ENCODE data around the gene SLC37A1. TPM values are rescaled to one million over a fixed set of nuclear protein-coding genes. Genes with fewer than 3 reads are reported as not detected.

SLC37A1 gene
- total RNA-seq, 6 experiments from 2014 or later: not detected

GRCh38 chr21:42507418-42507817 lies 6.2 kb upstream of the SLC37A1 start:
- Mint-ChIP-seq H3K9me3 (no peaks in the 10 kb centered on the region), H3K27me3 (ENCODE audit: insufficient read depth) (peaks cover 10% of the 10 kb centered on the region), H3K4me3 (no peak overlapping the region), H3K4me1 (ENCODE audit: low read depth) (no peaks in the 10 kb centered on the region), H3K27ac (no peak overlapping the region), H3K36me3 (ENCODE audit: low read depth) (no peaks in the 10 kb centered on the region)
- TF ChIP-seq CTCF (IDR thresholded peaks at IDR 0.05): no peak
- no peak for DNase-seq

- no peaks in the 10 kb centered on the region for H3K9me3 Mint-ChIP-seq
- no peak overlapping the region for H3K27ac Mint-ChIP-seq
- no peak for TF ChIP-seq CTCF (IDR thresholded peaks at IDR 0.05)
These were observed 5.3 kb upstream of the SLC37A1 start for GRCh38 chr21:42508371-42508770.

GRCh38 chr21:42509244-42509643 lies 4.4 kb upstream of the SLC37A1 start:
- Mint-ChIP-seq H3K4me1 (ENCODE audit: low read depth) (no peaks in the 10 kb centered on the region), H3K9me3 (no peaks in the 10 kb centered on the region), H3K27ac (no peak overlapping the region), H3K27me3 (ENCODE audit: insufficient read depth) (peaks cover 18% of the 10 kb centered on the region), H3K4me3 (no peak overlapping the region), H3K36me3 (ENCODE audit: low read depth) (no peaks in the 10 kb centered on the region)
- DNase-seq: no peak
- TF ChIP-seq CTCF (IDR thresholded peaks at IDR 0.05): no peak

More at GRCh38 chr21:42508371-42508770, 5.3 kb upstream of the SLC37A1 start:
- no peak overlapping the region for H3K4me3 Mint-ChIP-seq
- no peaks in the 10 kb centered on the region for H3K4me1 Mint-ChIP-seq (ENCODE audit: low read depth)
- no peak for DNase-seq
- H3K27me3 Mint-ChIP-seq (ENCODE audit: insufficient read depth): peaks cover 18% of the 10 kb centered on the region
- H3K36me3 Mint-ChIP-seq (ENCODE audit: low read depth): no peaks in the 10 kb centered on the region

DNA sequence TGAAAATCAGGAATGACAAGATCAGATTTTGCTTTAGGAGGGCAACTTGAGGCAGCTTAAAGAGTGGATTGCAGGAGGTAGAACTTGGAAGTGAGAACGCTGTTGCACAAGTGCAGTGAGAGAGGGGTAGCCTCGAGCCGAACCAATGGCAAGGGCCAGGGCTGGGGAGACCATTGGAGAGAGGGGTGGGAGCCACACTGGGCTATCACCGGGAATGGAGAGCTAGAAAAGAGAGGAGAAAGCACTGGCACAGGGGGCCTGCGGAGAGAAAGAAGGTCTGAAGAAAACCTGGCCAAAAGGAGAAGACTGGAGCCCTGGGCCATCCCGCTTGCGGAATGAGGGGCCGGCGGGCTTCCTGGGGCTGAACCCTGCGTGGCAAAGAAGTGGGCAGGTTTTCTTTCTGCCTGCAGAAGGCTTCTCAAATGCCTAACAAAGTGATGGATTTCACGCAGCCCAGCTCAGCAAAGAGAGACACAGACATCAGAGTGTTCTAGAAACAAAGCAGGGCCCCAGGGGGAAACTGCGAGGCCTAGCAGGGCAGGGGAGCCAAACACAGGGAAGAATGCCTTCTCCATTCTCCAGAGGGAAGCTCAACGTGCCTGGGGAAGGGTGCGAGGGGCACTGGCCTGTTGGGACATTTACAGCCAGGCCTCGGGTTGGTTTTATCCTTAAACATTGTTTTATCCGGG lies 1.2 kb upstream of the SLC37A1 start:
- Mint-ChIP-seq H3K27me3 (ENCODE audit: insufficient read depth) (peaks cover 24% of the 10 kb centered on the region), H3K4me1 (ENCODE audit: low read depth) (no peaks in the 10 kb centered on the region), H3K36me3 (ENCODE audit: low read depth) (no peaks in the 10 kb centered on the region), H3K27ac (no peak overlapping the region), H3K9me3 (no peaks in the 10 kb centered on the region), H3K4me3 (no peak overlapping the region; the same call in 1 of the 2 replicates)
- TF ChIP-seq CTCF (IDR thresholded peaks at IDR 0.05): no peak
- no peak for DNase-seq

- DNase-seq: no peak
- Mint-ChIP-seq H3K4me3 (no peak overlapping the region; the same call in 1 of the 2 replicates), H3K27ac (no peak overlapping the region), H3K36me3 (ENCODE audit: low read depth) (no peaks in the 10 kb centered on the region), H3K4me1 (ENCODE audit: low read depth) (no peaks in the 10 kb centered on the region; the same call in 1 of the 2 replicates), H3K9me3 (no peaks in the 10 kb centered on the region; the same call in 1 of the 2 replicates), H3K27me3 (ENCODE audit: insufficient read depth) (peaks cover 30% of the 10 kb centered on the region)
- no peak for TF ChIP-seq CTCF (IDR thresholded peaks at IDR 0.05)
These were observed 582 bp downstream of the SLC37A1 start for GRCh38 chr21:42513985-42514882.
